CD14-positive monocyte (primary cell): Measurements from ENCODE around the gene PTRH1. TPM values are rescaled to one million over a fixed set of nuclear protein-coding genes. Genes with fewer than 3 reads are reported as not detected.

ENCODE experiments used
- DNase-seq, 3 donors: peaks; one replicate each; pipeline ENCODE4 v3.0.0-alpha.2; 2011 to 2022
- H2AFZ ChIP-seq: 2 replicates; pipeline ENCODE4 v1.6.0; 2012; ENCODE audit warnings: mild to moderate bottlenecking, low read depth, low read length, inconsistent platforms; ENCODE audit not compliant: insufficient read depth, poor library complexity, severe bottlenecking
- H3K27ac ChIP-seq, 2 donors: 1 replicate in 1 of 2; 2 replicates in 1 of 2; pipeline ENCODE4 v1.5.1; 2012 to 2013; ENCODE audit warnings: low read length in 2 of 2, control low read depth in 1 of 2, inconsistent platforms in 1 of 2, low read depth in 1 of 2, mild to moderate bottlenecking in 1 of 2
- H3K27me3 ChIP-seq, 2 donors: one replicate each; pipeline versions ENCODE4 v1.6.0 to v1.6.1; 2011 to 2013; ENCODE audit warnings: low read length in 2 of 2; ENCODE audit not compliant: control insufficient read depth in 2 of 2, insufficient read depth in 2 of 2
- H3K36me3 ChIP-seq, 2 donors: replicated peaks in 1 of 2; 1 replicate in 1 of 2; 2 replicates in 1 of 2; pipeline versions ENCODE4 v1.5.1 to v1.6.1; 2012 to 2013; ENCODE audit warnings: low read length in 2 of 2, control low read depth in 1 of 2, inconsistent platforms in 1 of 2, mild to moderate bottlenecking in 1 of 2; ENCODE audit not compliant: insufficient read depth in 2 of 2, control insufficient read depth in 1 of 2
- H3K4me1 ChIP-seq, 2 donors: 1 replicate in 1 of 2; 2 replicates in 1 of 2; pipeline versions ENCODE4 v1.5.1 to v1.6.1; 2012 to 2013; ENCODE audit warnings: low read length in 2 of 2, control low read depth in 1 of 2, inconsistent platforms in 1 of 2, mild to moderate bottlenecking in 1 of 2, moderate library complexity in 1 of 2; ENCODE audit not compliant: insufficient read depth in 2 of 2, control insufficient read depth in 1 of 2
- H3K4me2 ChIP-seq: replicated peaks from 2 replicates; pipeline ENCODE3; 2012; ENCODE audit warnings: low read length, moderate library complexity, mild to moderate bottlenecking; ENCODE audit not compliant: poor library complexity, severe bottlenecking; ENCODE audit errors: extremely low read depth
- H3K4me3 ChIP-seq, 3 experiments: fragments of 200-600 bp in 1 of 3; sonication (generic) in 1 of 3; replicated peaks in 1 of 3; 1 replicate in 2 of 3; 2 replicates in 1 of 3; pipeline ENCODE4 v1.5.1; 2011 to 2013; ENCODE audit warnings: low read length in 3 of 3, mild to moderate bottlenecking in 3 of 3, control low read depth in 2 of 3, low read depth in 2 of 3, inconsistent platforms in 1 of 3, moderate library complexity in 1 of 3
- H3K79me2 ChIP-seq: 2 replicates; pipeline ENCODE4 v1.6.0; 2012; ENCODE audit warnings: mild to moderate bottlenecking, control low read depth, inconsistent platforms, low read length, moderate library complexity; ENCODE audit not compliant: insufficient read depth
- H3K9ac ChIP-seq: 2 replicates; pipeline ENCODE4 v1.6.0; 2017; ENCODE audit warnings: low read length, mild to moderate bottlenecking; ENCODE audit not compliant: insufficient read depth, poor library complexity, severe bottlenecking
- H3K9me3 ChIP-seq, 2 donors: replicated peaks in 1 of 2; 1 replicate in 1 of 2; 2 replicates in 1 of 2; pipeline versions ENCODE4 v1.5.1 to v1.6.1; 2012 to 2013; ENCODE audit warnings: low read length in 2 of 2, control low read depth in 1 of 2; ENCODE audit not compliant: control insufficient read depth in 1 of 2, insufficient read depth in 1 of 2
- H4K20me1 ChIP-seq: 2 replicates; pipeline ENCODE4 v1.6.0; 2012; ENCODE audit warnings: mild to moderate bottlenecking, low read length, control low read depth, moderate library complexity; ENCODE audit not compliant: insufficient read depth
- H3K27ac Mint-ChIP-seq, 7 donors: one replicate each; pipeline ENCODE4 v1.8.0; 2020; ENCODE audit warnings: mild to moderate bottlenecking in 7 of 7, mixed read lengths in 7 of 7, moderate library complexity in 6 of 7, inconsistent platforms in 2 of 7
- H3K27me3 Mint-ChIP-seq, 3 donors: one replicate each; pipeline ENCODE4 v1.8.0; 2021 to 2022; ENCODE audit warnings: low read depth in 3 of 3, mild to moderate bottlenecking in 3 of 3, mixed read lengths in 3 of 3, moderate library complexity in 3 of 3, inconsistent platforms in 1 of 3
- H3K36me3 Mint-ChIP-seq, 2 donors: one replicate each; pipeline ENCODE4 v1.8.0; 2020; ENCODE audit warnings: mixed read lengths in 2 of 2, inconsistent platforms in 1 of 2, mild to moderate bottlenecking in 1 of 2
- H3K4me1 Mint-ChIP-seq: one replicate; pipeline ENCODE4 v1.8.0; 2020; ENCODE audit warnings: mild to moderate bottlenecking, mixed read lengths
- H3K4me3 Mint-ChIP-seq, 2 donors: one replicate each; pipeline ENCODE4 v1.8.0; 2020; ENCODE audit warnings: mild to moderate bottlenecking in 2 of 2, mixed read lengths in 2 of 2, moderate library complexity in 1 of 2
- H3K9me3 Mint-ChIP-seq, 7 donors: one replicate each; pipeline ENCODE4 v1.8.0; 2020 to 2022; ENCODE audit warnings: mixed read lengths in 7 of 7, mild to moderate bottlenecking in 6 of 7, moderate library complexity in 6 of 7, inconsistent platforms in 2 of 7
- WGBS: methylation state at CpG from one replicate; pipeline ENCODE4 v1.1.5; 2013; ENCODE audit warnings: missing lambda C conversion rate; ENCODE audit not compliant: insufficient coverage; 5-methylcytosine and 5-hydroxymethylcytosine counted together
- intact Hi-C, 2 donors: fragments of 100-400 bp; cut with micrococcal nuclease; formaldehyde crosslinking; loops; one replicate each; pipeline versions ENCODE4 v1.15.0 to v1.15.1; 2023
- polyA plus RNA-seq, 3 donors: library from polyadenylated mRNA; depleted of rRNA in 1 of 3; unstranded in 2 of 3; stranded (reverse) in 1 of 3; fragments of 300-500 nt in 2 of 3; fragments of >200 nt in 1 of 3; fragmentation: Illumina TruSeq in 2 of 3; gene quantifications; 1 replicate in 2 of 3; 2 replicates in 1 of 3; pipeline ENCODE4 v1.2.3, GENCODE V29; 2012 to 2021
- TF ChIP-seq, protein P1 (sequence below): fragments of 200-600 bp; IDR thresholded peaks from one replicate; pipeline ENCODE4 v1.8.0; 2022; ENCODE audit warnings: antibody characterized with exemption, mild to moderate bottlenecking

PTRH1 gene
- polyA plus RNA-seq, 3 donors = 6.9 to 19.9 (median 19.5) TPM

DNA sequence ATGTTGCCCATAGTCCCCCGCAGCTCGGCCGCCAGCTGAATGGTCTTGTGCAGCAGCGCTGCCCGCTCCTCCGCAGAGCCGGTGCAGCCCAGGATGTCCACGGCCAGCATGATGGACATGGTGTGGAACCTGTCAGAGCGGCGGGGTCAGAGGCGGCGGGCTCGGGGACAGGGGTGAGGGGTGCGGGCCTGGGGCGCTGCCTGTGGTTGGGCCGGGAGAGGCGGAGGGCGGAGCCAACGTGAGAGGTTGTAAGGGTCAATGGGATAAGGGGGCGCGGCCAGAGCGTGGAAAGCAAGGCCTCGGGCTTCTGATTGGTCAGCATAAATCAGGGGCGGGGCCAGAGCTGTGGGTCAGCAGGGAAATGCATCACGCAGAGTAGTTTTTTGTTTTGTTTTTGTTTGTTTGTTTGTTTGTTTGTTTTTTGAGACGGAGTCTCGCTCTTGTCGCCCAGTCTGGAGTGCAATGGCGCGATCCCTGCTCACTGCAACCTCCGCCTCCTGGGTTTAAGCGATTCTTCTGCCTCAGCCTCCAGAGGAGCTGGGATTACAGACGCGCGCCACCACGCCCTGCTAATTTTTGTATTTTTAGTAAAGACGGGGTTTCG is 26.5 kb upstream of the PTRH1 start:
- H3K79me2 ChIP-seq = peaks cover 2% of the 10 kb centered on the region
- intact Hi-C loops = no loop called here
- no peak overlapping the region for H3K9ac ChIP-seq
- Mint-ChIP-seq H3K36me3 (peaks cover 66 to 94% of the 10 kb centered on the region in 2 donors), H3K27me3 (no peaks in the 10 kb centered on the region), H3K4me3 (no peak overlapping the region), H3K9me3 (no peaks in the 10 kb centered on the region), H3K27ac (peak overlapping the region; percentile 24 to 88 (median 77)), H3K4me1 (peaks cover 3% of the 10 kb centered on the region)
- H3K4me2 ChIP-seq = no peak overlapping the region
- no peak overlapping the region for H2AFZ ChIP-seq
- no peak for DNase-seq
- H3K27me3 ChIP-seq = no peaks in the 10 kb centered on the region
- H3K4me3 ChIP-seq = no peak overlapping the region
- H4K20me1 ChIP-seq = peaks cover 88% of the 10 kb centered on the region
- H3K9me3 ChIP-seq = no peaks in the 10 kb centered on the region
- peaks cover 83 to 92% of the 10 kb centered on the region in 2 donors for H3K36me3 ChIP-seq
- H3K4me1 ChIP-seq = peaks cover 0 to 9% of the 10 kb centered on the region in 2 donors
- TF ChIP-seq, protein P1, sequence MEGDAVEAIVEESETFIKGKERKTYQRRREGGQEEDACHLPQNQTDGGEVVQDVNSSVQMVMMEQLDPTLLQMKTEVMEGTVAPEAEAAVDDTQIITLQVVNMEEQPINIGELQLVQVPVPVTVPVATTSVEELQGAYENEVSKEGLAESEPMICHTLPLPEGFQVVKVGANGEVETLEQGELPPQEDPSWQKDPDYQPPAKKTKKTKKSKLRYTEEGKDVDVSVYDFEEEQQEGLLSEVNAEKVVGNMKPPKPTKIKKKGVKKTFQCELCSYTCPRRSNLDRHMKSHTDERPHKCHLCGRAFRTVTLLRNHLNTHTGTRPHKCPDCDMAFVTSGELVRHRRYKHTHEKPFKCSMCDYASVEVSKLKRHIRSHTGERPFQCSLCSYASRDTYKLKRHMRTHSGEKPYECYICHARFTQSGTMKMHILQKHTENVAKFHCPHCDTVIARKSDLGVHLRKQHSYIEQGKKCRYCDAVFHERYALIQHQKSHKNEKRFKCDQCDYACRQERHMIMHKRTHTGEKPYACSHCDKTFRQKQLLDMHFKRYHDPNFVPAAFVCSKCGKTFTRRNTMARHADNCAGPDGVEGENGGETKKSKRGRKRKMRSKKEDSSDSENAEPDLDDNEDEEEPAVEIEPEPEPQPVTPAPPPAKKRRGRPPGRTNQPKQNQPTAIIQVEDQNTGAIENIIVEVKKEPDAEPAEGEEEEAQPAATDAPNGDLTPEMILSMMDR = no peak
- no peak overlapping the region for H3K27ac ChIP-seq
- 97% methylated on average over 38 of the region's 38 CpGs for WGBS

- Histone ChIP-seq H3K36me3 (peaks cover 66 to 70% of the 10 kb centered on the region in 2 donors), H3K79me2 (no peaks in the 10 kb centered on the region), H3K27ac (peak overlapping the region; percentile 13 to 67), H3K4me1 (peaks cover 6 to 17% of the 10 kb centered on the region in 2 donors), H3K27me3 (no peaks in the 10 kb centered on the region), H3K4me2 (no peak overlapping the region), H4K20me1 (peaks cover 70% of the 10 kb centered on the region), H2AFZ (no peak overlapping the region), H3K9ac (no peak overlapping the region), H3K9me3 (no peaks in the 10 kb centered on the region), H3K4me3 (no peak overlapping the region)
- no peak overlapping the region for H3K4me3 Mint-ChIP-seq
- no peak for DNase-seq
- 93% methylated on average over 17 of the region's 19 CpGs for WGBS
- intact Hi-C loops = loop anchor here in 1 of 2 donors (5.0 kb wide), 2 partner anchors 128 to 178 kb away; partner anchors contain the start of gene ST6GALNAC4
- H3K4me1 Mint-ChIP-seq = peaks cover 8% of the 10 kb centered on the region
- peak overlapping the region; percentile 32 to 88 (median 81) for H3K27ac Mint-ChIP-seq
- TF ChIP-seq, protein P1 = no peak
- peaks cover 0 to 1% (median 0%) of the 10 kb centered on the region in 7 donors for H3K9me3 Mint-ChIP-seq
- H3K27me3 Mint-ChIP-seq = no peaks in the 10 kb centered on the region
- peaks cover 50 to 77% of the 10 kb centered on the region in 2 donors for H3K36me3 Mint-ChIP-seq
These were observed 24.3 kb upstream of the PTRH1 start for GRCh38 chr9:127739614-127740330.
